ENCODE data around the gene CHST8.
"Not testable (repeated sequence)": the region's sequence is repeated elsewhere in the genome, so short reads cannot be mapped to it uniquely, and the experiment has no call there.

The CHST8 gene

DNA sequence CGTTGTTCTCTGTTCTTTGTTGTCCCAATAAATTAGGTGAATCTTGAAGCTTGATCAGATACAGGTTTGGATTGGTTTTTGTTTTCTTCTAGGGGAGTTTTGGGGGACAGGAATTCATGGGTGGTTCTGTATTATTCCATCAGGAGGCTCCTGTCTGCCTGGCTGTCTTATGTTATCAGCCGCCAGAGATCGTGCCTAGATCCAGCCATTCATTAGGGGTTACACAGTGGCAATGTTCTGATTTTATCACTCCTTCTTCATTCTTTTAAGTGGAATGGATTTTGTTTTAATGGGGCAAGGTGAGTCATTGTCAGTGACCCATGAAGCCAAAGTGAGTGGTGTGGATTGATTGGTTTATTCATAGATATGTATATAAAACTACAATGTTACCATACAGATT, 71.9 kb downstream of the CHST8 start:
- Histone ChIP-seq H4K20me1 (ENCODE audit: low read depth, low read length) (no peaks in the 10 kb centered on the region), H3K27me3 (ENCODE audit: low read length) (no peaks in the 10 kb centered on the region), H3K79me2 (ENCODE audit: insufficient read depth, low read length) (no peaks in the 10 kb centered on the region), H3K36me3 (ENCODE audit: low read length) (no peaks in the 10 kb centered on the region), H3K9ac (ENCODE audit: low read length) (no peak overlapping the region), H3K4me2 (ENCODE audit: low read depth, low read length, poor library complexity, severe bottlenecking) (no peak overlapping the region), H3K4me3 (ENCODE audit: insufficient read depth, low read length, poor library complexity, severe bottlenecking) (no peak overlapping the region), H3K9me2 (replicated peaks; ENCODE audit: insufficient read depth, low read length) (no peaks in the 10 kb centered on the region), H3K27ac (ENCODE audit: low read depth, low read length) (no peak overlapping the region), H2AFZ (ENCODE audit: low read depth, low read length, severe bottlenecking) (no peak overlapping the region), H3K9me3 (ENCODE audit: insufficient read depth, low read length) (no peaks in the 10 kb centered on the region), H3F3A (ENCODE audit: insufficient read depth) (no peaks in the 10 kb centered on the region)
- no peak for TF ChIP-seq CTCF (IDR thresholded peaks at IDR 0.05; ENCODE audit: insufficient read depth, low read length, poor library complexity, severe bottlenecking)

DNA sequence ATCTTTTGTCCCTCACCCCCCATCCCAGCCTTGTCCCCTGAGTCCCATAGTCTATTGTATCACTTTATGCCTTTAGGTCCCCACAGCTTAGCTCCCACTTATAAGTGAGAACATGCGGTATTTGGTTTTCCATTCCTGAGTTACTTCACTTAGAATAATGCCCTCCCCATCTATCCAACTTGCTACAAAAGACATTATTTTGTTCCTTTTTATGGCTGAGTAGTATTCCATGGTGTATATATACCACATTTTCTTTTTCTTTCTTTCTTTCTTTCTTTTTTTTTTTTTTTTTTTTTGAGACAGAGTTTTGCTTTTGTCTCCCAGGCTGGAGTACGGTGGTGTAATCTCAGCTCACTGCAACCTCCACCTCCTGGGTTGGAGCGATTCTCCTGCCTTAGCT, 73.8 kb downstream of the CHST8 start:
- H2AFZ ChIP-seq (ENCODE audit: low read depth, low read length, severe bottlenecking); H3K27ac ChIP-seq (ENCODE audit: low read depth, low read length); H3K9me2 ChIP-seq (replicated peaks; ENCODE audit: insufficient read depth, low read length); H3K79me2 ChIP-seq (ENCODE audit: insufficient read depth, low read length); H3K27me3 ChIP-seq (ENCODE audit: low read length); H3K4me2 ChIP-seq (ENCODE audit: low read depth, low read length, poor library complexity, severe bottlenecking); H4K20me1 ChIP-seq (ENCODE audit: low read depth, low read length); H3K4me3 ChIP-seq (ENCODE audit: insufficient read depth, low read length, poor library complexity, severe bottlenecking); H3K9me3 ChIP-seq (ENCODE audit: insufficient read depth, low read length); H3F3A ChIP-seq (ENCODE audit: insufficient read depth); H3K9ac ChIP-seq (ENCODE audit: low read length); H3K36me3 ChIP-seq (ENCODE audit: low read length): not testable (repeated sequence)

GRCh38 chr19:33697766-33698165, 76.0 kb downstream of the CHST8 start:
- Histone ChIP-seq H3F3A (ENCODE audit: insufficient read depth) (no peaks in the 10 kb centered on the region), H3K9ac (ENCODE audit: low read length) (no peak overlapping the region), H3K9me3 (ENCODE audit: insufficient read depth, low read length) (no peaks in the 10 kb centered on the region), H3K79me2 (ENCODE audit: insufficient read depth, low read length) (no peaks in the 10 kb centered on the region), H3K4me2 (ENCODE audit: low read depth, low read length, poor library complexity, severe bottlenecking) (no peak overlapping the region), H3K36me3 (ENCODE audit: low read length) (no peaks in the 10 kb centered on the region), H4K20me1 (ENCODE audit: low read depth, low read length) (no peaks in the 10 kb centered on the region), H2AFZ (ENCODE audit: low read depth, low read length, severe bottlenecking) (no peak overlapping the region), H3K4me3 (ENCODE audit: insufficient read depth, low read length, poor library complexity, severe bottlenecking) (no peak overlapping the region), H3K27me3 (ENCODE audit: low read length) (no peaks in the 10 kb centered on the region), H3K27ac (ENCODE audit: low read depth, low read length) (no peak overlapping the region), H3K9me2 (replicated peaks; ENCODE audit: insufficient read depth, low read length) (no peaks in the 10 kb centered on the region)
- no peak for TF ChIP-seq CTCF (IDR thresholded peaks at IDR 0.05; ENCODE audit: insufficient read depth, low read length, poor library complexity, severe bottlenecking)
- TF ChIP-seq EZH2phosphoT487 (conservative IDR thresholded peaks at IDR 0.05; ENCODE audit: low read length): no peak

DNA sequence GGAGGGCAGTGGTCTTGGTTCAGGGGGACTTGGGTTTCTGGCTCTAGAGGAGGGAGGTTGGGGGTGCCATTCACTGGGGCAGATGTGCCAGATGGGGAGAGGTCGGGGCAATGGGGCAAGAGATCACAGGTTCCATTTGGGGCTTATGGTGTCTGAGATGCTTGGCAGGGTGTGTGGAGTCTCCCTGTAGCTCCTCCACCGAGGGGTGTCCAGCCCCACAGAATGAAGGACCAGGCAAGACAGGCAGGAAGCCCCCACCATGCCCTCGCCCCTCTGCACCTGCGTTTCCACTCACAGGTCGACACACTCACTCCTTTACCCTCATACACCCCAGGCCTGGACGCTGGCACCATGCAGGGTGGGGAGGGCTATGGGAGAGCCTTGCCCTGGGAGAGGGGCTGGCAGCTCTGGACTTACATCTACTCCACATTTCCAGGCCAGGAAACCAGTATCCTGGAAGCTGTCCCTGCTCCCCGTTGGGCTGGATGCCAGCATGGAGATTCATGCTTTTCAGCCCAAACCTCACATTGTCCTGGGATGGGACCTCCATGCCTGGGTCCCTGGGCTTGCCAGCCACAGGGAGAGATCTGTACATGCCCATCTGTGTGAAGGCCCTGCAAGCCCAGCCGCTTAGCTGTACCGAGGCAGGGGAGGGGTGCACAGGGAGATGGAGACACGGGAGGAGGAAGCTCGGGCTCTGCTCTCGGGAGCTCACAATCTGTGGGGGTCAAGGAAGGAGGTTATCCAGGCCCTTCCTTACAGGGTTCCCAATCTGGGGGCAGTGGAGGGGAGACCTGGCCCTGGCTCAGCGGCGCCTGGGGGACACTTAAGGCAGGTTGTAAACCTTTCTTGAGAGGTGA, 77.1 kb downstream of the CHST8 start:
- H3K9me3 ChIP-seq (ENCODE audit: insufficient read depth, low read length): no peaks in the 10 kb centered on the region
- no peak overlapping the region for H2AFZ ChIP-seq (ENCODE audit: low read depth, low read length, severe bottlenecking)
- H3K9ac ChIP-seq (ENCODE audit: low read length): no peak overlapping the region
- no peak overlapping the region for H3K4me3 ChIP-seq (ENCODE audit: insufficient read depth, low read length, poor library complexity, severe bottlenecking)
- TF ChIP-seq EZH2phosphoT487 (conservative IDR thresholded peaks at IDR 0.05; ENCODE audit: low read length): no peak
- TF ChIP-seq CTCF (IDR thresholded peaks at IDR 0.05; ENCODE audit: insufficient read depth, low read length, poor library complexity, severe bottlenecking): no peak
- no peaks in the 10 kb centered on the region for H3K36me3 ChIP-seq (ENCODE audit: low read length)
- no peak overlapping the region for H3K4me2 ChIP-seq (ENCODE audit: low read depth, low read length, poor library complexity, severe bottlenecking)
- H4K20me1 ChIP-seq (ENCODE audit: low read depth, low read length): no peaks in the 10 kb centered on the region
- H3K79me2 ChIP-seq (ENCODE audit: insufficient read depth, low read length): no peaks in the 10 kb centered on the region
- no peaks in the 10 kb centered on the region for H3K9me2 ChIP-seq (replicated peaks; ENCODE audit: insufficient read depth, low read length)
- no peaks in the 10 kb centered on the region for H3F3A ChIP-seq (ENCODE audit: insufficient read depth)
- no peaks in the 10 kb centered on the region for H3K27me3 ChIP-seq (ENCODE audit: low read length)
- no peak overlapping the region for H3K27ac ChIP-seq (ENCODE audit: low read depth, low read length)
